Keratinocyte (primary cell): ENCODE measurements around the gene EIF6. TPM values are rescaled to one million over a fixed set of nuclear protein-coding genes. Genes with fewer than 3 reads are reported as not detected.

ENCODE experiments used
- DNase-seq: peaks from one replicate; pipeline ENCODE4 v3.0.0-alpha.2; 2011; ENCODE audit warnings: low read depth, missing footprints, low spot score
- FAIRE-seq: peaks from 2 replicates; lab custom pipeline; 2011; peaks lifted over from hg19 to GRCh38; lab: Jason Lieb, UNC
- H2AFZ ChIP-seq: 2 replicates; pipeline ENCODE4 v1.6.0; 2012; ENCODE audit warnings: low read length, control low read depth, inconsistent platforms; ENCODE audit not compliant: control insufficient read depth
- H3K27ac ChIP-seq: 2 replicates; pipeline ENCODE4 v1.5.1; 2011; ENCODE audit warnings: low read length; ENCODE audit not compliant: control insufficient read depth, insufficient read depth
- H3K27me3 ChIP-seq: 3 replicates; pipeline ENCODE4 v1.6.0; 2011; ENCODE audit warnings: low read length; ENCODE audit not compliant: control insufficient read depth, insufficient read depth; ENCODE audit errors: extremely low read depth
- H3K36me3 ChIP-seq, 2 experiments: 2 replicates in 1 of 2; 3 replicates in 1 of 2; pipeline ENCODE4 v1.5.1; 2011; ENCODE audit warnings: low read length in 2 of 2, mild to moderate bottlenecking in 1 of 2; ENCODE audit not compliant: control insufficient read depth in 2 of 2, insufficient read depth in 2 of 2; ENCODE audit errors: extremely low read depth in 1 of 2
- H3K4me1 ChIP-seq: 3 replicates; pipeline ENCODE4 v1.5.1; 2011; ENCODE audit warnings: low read length; ENCODE audit not compliant: control insufficient read depth, insufficient read depth; ENCODE audit errors: extremely low read depth
- H3K4me2 ChIP-seq: 3 replicates; pipeline ENCODE4 v1.6.0; 2011; ENCODE audit warnings: low read depth, low read length; ENCODE audit not compliant: control insufficient read depth, insufficient read depth; ENCODE audit errors: extremely low read depth
- H3K4me3 ChIP-seq, 3 experiments: fragments of 200-600 bp in 1 of 3; sonication (generic) in 1 of 3; 2 replicates in 2 of 3; 3 replicates in 1 of 3; pipeline ENCODE4 v1.5.1; 2011 to 2016; ENCODE audit warnings: low read length in 3 of 3, mild to moderate bottlenecking in 3 of 3, control low read depth in 2 of 3, inconsistent platforms in 1 of 3, low read depth in 1 of 3, mixed read lengths in 1 of 3, mixed run types in 1 of 3, moderate library complexity in 1 of 3; ENCODE audit not compliant: control insufficient read depth in 2 of 3, insufficient read depth in 2 of 3; ENCODE audit errors: extremely low read depth in 1 of 3
- H3K79me2 ChIP-seq: 2 replicates; pipeline ENCODE4 v1.6.0; 2012; ENCODE audit warnings: low read length; ENCODE audit not compliant: control insufficient read depth, insufficient read depth
- H3K9ac ChIP-seq: 3 replicates; pipeline ENCODE4 v1.6.0; 2011; ENCODE audit warnings: low read length; ENCODE audit not compliant: control insufficient read depth, insufficient read depth; ENCODE audit errors: extremely low read depth
- H3K9me1 ChIP-seq: 3 replicates; pipeline ENCODE4 v1.6.0; 2011; ENCODE audit warnings: low read length; ENCODE audit not compliant: control insufficient read depth, insufficient read depth; ENCODE audit errors: extremely low read depth
- H3K9me3 ChIP-seq: 2 replicates; pipeline ENCODE4 v1.5.1; 2012; ENCODE audit warnings: low read depth, low read length; ENCODE audit not compliant: control insufficient read depth
- H4K20me1 ChIP-seq: 3 replicates; pipeline ENCODE4 v1.6.0; 2011; ENCODE audit warnings: low read length; ENCODE audit not compliant: control insufficient read depth, insufficient read depth; ENCODE audit errors: extremely low read depth
- CTCF ChIP-seq, 3 experiments: IDR thresholded peaks in 1 of 3; conservative IDR thresholded peaks in 1 of 3; optimal IDR thresholded peaks in 1 of 3; 2 replicates in 2 of 3; 3 replicates in 1 of 3; pipeline versions ENCODE3 to v1.5.1; 2011; ENCODE audit warnings: low read length in 3 of 3, mild to moderate bottlenecking in 3 of 3, moderate library complexity in 2 of 3, control low read depth in 1 of 3, inconsistent platforms in 1 of 3; ENCODE audit not compliant: insufficient read depth in 2 of 3; ENCODE audit errors: extremely low read depth in 1 of 3
- EZH2 ChIP-seq: IDR thresholded peaks from one replicate; pipeline ENCODE4 v1.6.1; 2012; ENCODE audit warnings: inconsistent platforms, mild to moderate bottlenecking, low read length, moderate library complexity
- dilution Hi-C: fragments of 300-500 bp; cut with MboI; formaldehyde crosslinking; loops from one replicate; pipeline ENCODE4 v1.7.0; 2020; ENCODE audit warnings: low sequenced_read_pairs; ENCODE audit not compliant: extremely low pct_ligation_motif_present
- polyA plus RNA-seq, 5 experiments: library from polyadenylated mRNA; depleted of rRNA in 3 of 5; stranded (reverse) in 3 of 5; stranded (forward) in 1 of 5; unstranded in 1 of 5; fragments of >200 nt; gene quantifications; 1 replicate in 1 of 5; 2 replicates in 3 of 5; 3 replicates in 1 of 5; pipeline versions ENCODE4 v1.2.1 to v1.2.3, GENCODE V29; 2011 to 2012; ENCODE audit warnings: missing spikeins in 2 of 5, low read depth in 1 of 5, low replicate concordance in 1 of 5

Gene EIF6
- polyA plus RNA-seq, 1 donor (not counting 4 experiments of a cell fraction or from before 2014, with no cell fraction given), result 206 TPM

GRCh38 chr20:35305682-35306556, 21.3 kb upstream of the EIF6 start:
- Histone ChIP-seq H3K27me3 (no peaks in the 10 kb centered on the region), H4K20me1 (no peaks in the 10 kb centered on the region), H3K79me2 (no peaks in the 10 kb centered on the region), H3K4me1 (peaks cover 85% of the 10 kb centered on the region), H2AFZ (no peak overlapping the region), H3K4me3 (peak overlapping the region in 1 of 3 experiments; percentile 2), H3K27ac (peak overlapping the region; percentile 98), H3K9ac (peak overlapping the region; percentile 64), H3K4me2 (peak overlapping the region; percentile 46), H3K9me1 (no peaks in the 10 kb centered on the region), H3K36me3 (peaks cover 2 to 19% of the 10 kb centered on the region in 2 experiments), H3K9me3 (no peaks in the 10 kb centered on the region)
- TF ChIP-seq CTCF (optimal IDR thresholded peaks at IDR 0.05 in 1 of 3, IDR thresholded peaks at IDR 0.05 in 1 of 3, conservative IDR thresholded peaks at IDR 0.05 in 1 of 3; ENCODE audit: extremely low read depth in 1 of 3, insufficient read depth in 2 of 3, low read length in 3 of 3) (no peak), EZH2 (no peak)
- peak; percentile 99 for DNase-seq
- FAIRE-seq, result peak; percentile 98
- dilution Hi-C loops, result no loop called here

DNA sequence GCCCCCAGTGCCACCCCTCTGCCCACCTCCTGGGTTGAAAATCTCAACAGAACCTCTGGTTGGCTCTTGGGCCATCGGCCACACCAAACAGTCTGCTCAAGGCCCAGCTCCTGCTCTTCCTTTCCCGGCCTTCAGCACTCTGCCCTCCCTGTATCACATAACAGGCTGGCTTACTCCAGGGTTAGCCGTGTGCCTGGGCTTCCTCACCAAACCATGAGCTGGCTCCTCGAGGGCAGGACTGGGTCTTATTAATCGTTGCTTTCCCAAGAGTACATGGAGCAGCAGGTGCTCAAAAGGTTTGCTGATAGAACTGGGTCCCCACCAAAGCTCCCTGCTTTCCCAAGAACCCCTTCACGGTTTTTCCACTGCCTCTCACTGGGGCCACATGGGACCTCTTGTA, 20.4 kb upstream of the EIF6 start:
- Histone ChIP-seq H3K9me1 (no peaks in the 10 kb centered on the region), H3K4me2 (peak overlapping the region; percentile 59), H4K20me1 (no peaks in the 10 kb centered on the region), H3K9me3 (no peaks in the 10 kb centered on the region), H3K27ac (peak overlapping the region; percentile 98), H2AFZ (no peak overlapping the region), H3K4me1 (peaks cover 83% of the 10 kb centered on the region), H3K79me2 (no peaks in the 10 kb centered on the region), H3K27me3 (no peaks in the 10 kb centered on the region), H3K9ac (peak overlapping the region; percentile 64), H3K36me3 (peaks cover 2 to 19% of the 10 kb centered on the region in 2 experiments), H3K4me3 (no peak overlapping the region)
- FAIRE-seq (no peak), DNase-seq (no peak)
- dilution Hi-C loops, result no loop called here
- TF ChIP-seq EZH2 (no peak), CTCF (optimal IDR thresholded peaks at IDR 0.05 in 1 of 3, IDR thresholded peaks at IDR 0.05 in 1 of 3, conservative IDR thresholded peaks at IDR 0.05 in 1 of 3; ENCODE audit: extremely low read depth in 1 of 3, insufficient read depth in 2 of 3, low read length in 3 of 3) (no peak)
